Measurements from ENCODE around the gene CSPG5. TPM values are rescaled to one million over a fixed set of nuclear protein-coding genes. Genes with fewer than 3 reads are reported as not detected.

CSPG5 gene
- total RNA-seq, 2 experiments from 2014 or later, result 0.30 to 0.40 TPM

DNA sequence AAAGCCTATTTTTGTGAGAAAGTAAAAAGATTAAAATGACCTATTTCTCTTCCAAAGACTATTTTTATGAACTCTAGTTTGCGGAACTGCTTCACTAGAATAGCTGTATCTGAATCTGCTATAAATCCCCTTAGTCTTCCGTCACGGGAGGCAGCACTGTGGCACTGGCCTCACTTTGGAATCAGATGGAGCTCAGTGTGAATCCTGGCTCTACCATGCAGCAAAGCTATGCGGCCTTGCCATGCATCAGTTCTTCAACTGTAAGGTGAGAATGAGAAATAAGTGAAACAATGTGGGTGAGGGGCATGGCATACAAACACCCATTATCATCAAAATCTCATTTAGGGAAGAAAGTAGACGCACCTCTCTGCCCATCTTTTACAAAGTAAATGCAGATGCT is 27.5 kb upstream of the CSPG5 start:
- ChIA-PET CTCF (interaction anchor here (0.9 kb wide), 1 partner anchor 11 kb away, joined by 3 read pairs; no protein-coding TSS in a partner anchor), POLR2A (interaction anchor here (1.2 kb wide), 1 partner anchor 15 kb away, joined by 4 read pairs; no protein-coding TSS in a partner anchor)
- DNase-seq, result no peak
- Mint-ChIP-seq H3K4me1 (peaks cover 2% of the 10 kb centered on the region), H3K36me3 (ENCODE audit: low read depth) (peaks cover 32% of the 10 kb centered on the region), H3K27me3 (no peaks in the 10 kb centered on the region), H3K9me3 (no peaks in the 10 kb centered on the region), H3K27ac (no peak overlapping the region), H3K4me3 (no peak overlapping the region)

DNA sequence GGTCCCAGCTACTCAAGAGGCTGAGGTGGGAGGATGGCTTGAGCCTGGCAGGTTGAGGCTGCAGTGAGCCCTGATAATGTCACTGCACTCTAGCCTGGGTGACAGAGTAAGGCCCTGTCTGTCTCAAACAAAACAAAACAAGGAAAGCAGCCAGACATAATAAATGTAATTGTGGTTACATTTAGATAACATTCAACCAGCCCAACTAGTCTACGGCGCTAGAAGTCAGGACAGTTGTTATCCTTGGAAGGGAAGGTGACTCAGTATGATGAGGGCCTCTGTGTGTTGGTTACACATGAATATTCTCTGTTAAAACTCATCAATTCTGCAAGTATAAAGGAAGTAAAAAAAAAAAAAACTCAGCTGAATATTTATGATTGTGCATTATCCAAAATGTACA is 27.0 kb upstream of the CSPG5 start:
- Mint-ChIP-seq H3K36me3 (ENCODE audit: low read depth) (peaks cover 31% of the 10 kb centered on the region), H3K27ac (no peak overlapping the region), H3K27me3 (no peaks in the 10 kb centered on the region), H3K4me1 (peaks cover 2% of the 10 kb centered on the region), H3K9me3 (no peaks in the 10 kb centered on the region), H3K4me3 (no peak overlapping the region)
- DNase-seq, result no peak
- ChIA-PET CTCF (no interaction called here), POLR2A (no interaction called here)

GRCh38 chr3:47604145-47604544 is 25.5 kb upstream of the CSPG5 start:
- POLR2A ChIA-PET, result no interaction called here

GRCh38 chr3:47603332-47603731 is 24.7 kb upstream of the CSPG5 start:
- Mint-ChIP-seq H3K27me3 (no peaks in the 10 kb centered on the region), H3K27ac (no peak overlapping the region), H3K4me3 (no peak overlapping the region), H3K4me1 (peaks cover 2% of the 10 kb centered on the region), H3K9me3 (no peaks in the 10 kb centered on the region), H3K36me3 (ENCODE audit: low read depth) (peaks cover 16% of the 10 kb centered on the region)
- POLR2A ChIA-PET, result no interaction called here
- no peak for DNase-seq
- CTCF ChIA-PET, result no interaction called here

More at GRCh38 chr3:47604145-47604544, 25.5 kb upstream of the CSPG5 start:
- no peaks in the 10 kb centered on the region for H3K27me3 Mint-ChIP-seq
- DNase-seq, result no peak
- no peaks in the 10 kb centered on the region for H3K9me3 Mint-ChIP-seq
- no peak overlapping the region for H3K27ac Mint-ChIP-seq
- H3K4me1 Mint-ChIP-seq, result peaks cover 2% of the 10 kb centered on the region
- H3K4me3 Mint-ChIP-seq, result no peak overlapping the region
- peaks cover 19% of the 10 kb centered on the region for H3K36me3 Mint-ChIP-seq (ENCODE audit: low read depth)
- CTCF ChIA-PET, result no interaction called here

DNA sequence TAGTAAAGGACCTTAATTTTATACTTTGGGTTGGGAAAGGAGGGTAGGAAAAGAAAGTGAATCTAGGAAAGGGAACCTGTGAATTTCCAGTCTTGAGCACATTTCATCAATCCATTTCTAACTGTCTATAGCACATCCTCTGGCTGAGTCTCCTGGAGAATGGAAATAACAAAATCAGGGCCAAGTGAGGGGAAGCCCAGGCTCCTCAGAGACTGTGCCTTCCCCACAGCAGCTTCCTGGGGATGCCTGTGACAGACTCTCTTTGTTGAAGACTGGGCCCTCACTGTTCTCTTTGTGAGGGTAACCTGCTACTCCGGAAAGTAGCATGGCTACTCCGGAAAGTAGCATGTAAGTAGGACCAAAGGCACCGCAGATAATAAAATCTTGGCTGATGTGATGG is 22.6 kb upstream of the CSPG5 start:
- no peak overlapping the region for H3K4me3 Mint-ChIP-seq
- POLR2A ChIA-PET, result no interaction called here
- peaks cover 18% of the 10 kb centered on the region for H3K36me3 Mint-ChIP-seq (ENCODE audit: low read depth)
- CTCF ChIA-PET, result no interaction called here
- peaks cover 2% of the 10 kb centered on the region for H3K4me1 Mint-ChIP-seq
- no peaks in the 10 kb centered on the region for H3K27me3 Mint-ChIP-seq
- DNase-seq, result no peak
- H3K27ac Mint-ChIP-seq, result no peak overlapping the region
- H3K9me3 Mint-ChIP-seq, result no peaks in the 10 kb centered on the region

DNA sequence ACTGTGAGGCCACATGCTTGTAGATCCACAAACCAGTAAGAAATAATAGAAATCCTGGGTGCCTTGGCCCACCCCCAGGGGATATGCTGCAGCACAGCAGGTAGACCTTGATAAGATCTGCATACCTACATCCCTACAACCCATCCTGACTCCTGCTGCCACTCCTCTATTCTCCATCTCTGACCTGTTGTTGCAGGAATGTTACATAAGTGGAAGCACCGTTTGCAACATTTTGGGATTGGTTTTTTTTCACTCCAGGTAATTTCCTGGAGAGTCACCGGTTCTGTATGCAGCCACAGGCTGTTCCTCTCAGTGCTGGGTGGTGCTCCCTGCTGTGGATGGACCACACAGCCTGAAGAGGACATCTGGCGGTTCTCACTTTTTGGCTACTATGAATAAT is 16.1 kb upstream of the CSPG5 start:
- H3K27ac Mint-ChIP-seq, result no peak overlapping the region
- H3K4me1 Mint-ChIP-seq, result no peaks in the 10 kb centered on the region
- no peaks in the 10 kb centered on the region for H3K27me3 Mint-ChIP-seq
- DNase-seq, result no peak
- no peak overlapping the region for H3K4me3 Mint-ChIP-seq
- peaks cover 33% of the 10 kb centered on the region for H3K36me3 Mint-ChIP-seq (ENCODE audit: low read depth)
- CTCF ChIA-PET, result no interaction called here
- H3K9me3 Mint-ChIP-seq, result no peaks in the 10 kb centered on the region
- POLR2A ChIA-PET, result no interaction called here

DNA sequence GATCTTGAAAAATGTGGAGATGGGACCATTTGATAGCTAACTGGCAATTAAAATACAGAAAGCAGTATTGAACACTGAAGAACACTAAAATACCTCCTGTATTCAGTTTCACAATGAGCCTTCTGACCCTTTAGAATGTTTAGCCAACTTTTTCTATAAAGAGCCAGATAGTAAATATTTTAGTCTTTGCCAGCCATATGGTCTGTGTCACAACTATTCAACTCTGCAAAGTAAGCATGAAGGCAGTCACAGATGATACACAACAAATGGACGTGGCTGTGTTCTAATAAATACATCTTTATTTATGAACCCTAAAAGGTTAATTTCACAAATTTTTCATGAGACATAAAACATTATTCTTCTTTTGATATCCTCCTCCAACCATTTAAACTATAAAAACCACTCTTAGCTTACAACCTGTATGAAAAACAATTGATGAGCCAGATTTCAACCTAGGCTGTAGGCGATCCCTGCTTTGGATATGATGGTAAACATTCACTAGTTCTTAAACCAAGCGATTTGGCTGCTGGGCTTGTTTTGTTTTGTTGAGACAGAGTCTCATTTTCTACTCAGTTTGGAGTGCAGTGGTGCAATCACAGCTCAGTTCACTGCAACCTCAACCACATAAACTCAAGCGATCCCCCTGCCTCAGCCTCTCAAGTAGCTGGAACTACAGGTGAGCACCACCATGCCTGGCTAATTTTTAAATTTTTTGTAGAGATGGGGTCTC is 13.6 kb upstream of the CSPG5 start:
- ChIA-PET POLR2A (no interaction called here), CTCF (no interaction called here)
- H3K4me1 Mint-ChIP-seq, result no peaks in the 10 kb centered on the region
- H3K4me3 Mint-ChIP-seq, result no peak overlapping the region
- no peak for DNase-seq
- peaks cover 33% of the 10 kb centered on the region for H3K36me3 Mint-ChIP-seq (ENCODE audit: low read depth)
- no peak overlapping the region for H3K27ac Mint-ChIP-seq
- no peaks in the 10 kb centered on the region for H3K27me3 Mint-ChIP-seq
- H3K9me3 Mint-ChIP-seq, result no peaks in the 10 kb centered on the region

- ChIA-PET CTCF (no interaction called here), POLR2A (interaction anchor here (0.6 kb wide), 1 partner anchor 21 kb away, joined by 3 read pairs; no protein-coding TSS in a partner anchor)
- H3K4me1 Mint-ChIP-seq, result no peaks in the 10 kb centered on the region
- H3K4me3 Mint-ChIP-seq, result no peak overlapping the region
- peaks cover 46% of the 10 kb centered on the region for H3K36me3 Mint-ChIP-seq (ENCODE audit: low read depth)
- no peaks in the 10 kb centered on the region for H3K9me3 Mint-ChIP-seq
- H3K27ac Mint-ChIP-seq, result no peak overlapping the region
- H3K27me3 Mint-ChIP-seq, result no peaks in the 10 kb centered on the region
- no peak for DNase-seq
Measured at GRCh38 chr3:47590216-47590615, 11.6 kb upstream of the CSPG5 start.

DNA sequence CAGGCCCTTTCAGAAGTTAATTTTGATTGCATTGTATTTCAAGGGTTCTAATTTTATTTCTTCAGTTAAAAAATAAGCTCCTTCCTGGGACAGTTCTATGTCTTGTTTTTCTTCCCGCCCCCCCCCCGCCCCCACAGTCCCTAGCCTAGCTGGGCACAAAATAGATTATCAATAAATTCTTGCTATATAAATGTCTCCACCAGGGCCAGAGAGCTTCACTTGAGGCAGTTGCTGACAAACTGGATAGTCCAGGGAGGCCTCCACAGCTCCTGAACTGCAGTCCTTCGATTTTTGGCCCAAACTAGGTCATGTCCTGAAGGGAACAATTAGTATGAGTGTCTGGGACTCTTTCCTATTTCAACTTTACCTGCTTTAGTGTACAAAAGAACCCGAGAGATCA is 9.9 kb upstream of the CSPG5 start:
- ChIA-PET POLR2A (interaction anchor here (1.3 kb wide), 1 partner anchor 11 kb away, joined by 4 read pairs; no protein-coding TSS in a partner anchor), CTCF (interaction anchor here (0.6 to 1.4 kb wide), 4 partner anchors 9 to 227 kb away, joined by 3 to 5 read pairs (median 4); no protein-coding TSS in a partner anchor)
- DNase-seq, result no peak
- no peak overlapping the region for H3K27ac Mint-ChIP-seq
- H3K36me3 Mint-ChIP-seq (ENCODE audit: low read depth), result peaks cover 37% of the 10 kb centered on the region
- no peaks in the 10 kb centered on the region for H3K27me3 Mint-ChIP-seq
- no peak overlapping the region for H3K4me3 Mint-ChIP-seq
- no peaks in the 10 kb centered on the region for H3K9me3 Mint-ChIP-seq
- no peaks in the 10 kb centered on the region for H3K4me1 Mint-ChIP-seq

GRCh38 chr3:47588053-47588452 is 9.4 kb upstream of the CSPG5 start:
- DNase-seq, result no peak
- no peak overlapping the region for H3K27ac Mint-ChIP-seq
- no peaks in the 10 kb centered on the region for H3K27me3 Mint-ChIP-seq
- no peaks in the 10 kb centered on the region for H3K9me3 Mint-ChIP-seq
- POLR2A ChIA-PET, result interaction anchor here (1.3 kb wide), 1 partner anchor 10 kb away, joined by 4 read pairs; no protein-coding TSS in a partner anchor
- peaks cover 35% of the 10 kb centered on the region for H3K36me3 Mint-ChIP-seq (ENCODE audit: low read depth)
- H3K4me1 Mint-ChIP-seq, result no peaks in the 10 kb centered on the region
- CTCF ChIA-PET, result interaction anchor here (0.6 to 1.4 kb wide), 3 partner anchors 10 to 228 kb away, joined by 3 to 5 read pairs (median 3); no protein-coding TSS in a partner anchor
- H3K4me3 Mint-ChIP-seq, result no peak overlapping the region

DNA sequence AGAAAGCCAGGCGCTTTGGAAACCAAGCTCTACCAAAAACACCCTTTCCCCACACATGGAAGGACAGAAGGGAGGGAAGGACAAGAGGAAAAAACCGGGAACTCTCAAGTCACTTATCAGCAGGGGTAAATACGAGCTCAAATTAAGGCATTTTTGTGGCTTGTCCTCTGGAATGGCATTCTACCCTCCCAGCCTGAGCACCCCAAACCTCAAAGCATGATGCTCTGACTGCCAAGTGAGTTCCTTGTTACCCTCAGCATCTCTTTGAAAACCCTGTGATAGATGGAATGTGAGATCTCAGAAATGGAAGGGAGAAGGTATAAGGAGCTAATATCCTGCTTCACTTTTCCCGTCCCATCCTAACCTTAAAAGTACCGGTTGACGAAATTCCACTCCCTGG is 8.1 kb upstream of the CSPG5 start:
- no peaks in the 10 kb centered on the region for H3K4me1 Mint-ChIP-seq
- no peak for DNase-seq
- H3K36me3 Mint-ChIP-seq (ENCODE audit: low read depth), result peaks cover 31% of the 10 kb centered on the region
- H3K4me3 Mint-ChIP-seq, result no peak overlapping the region
- peaks cover 2% of the 10 kb centered on the region for H3K27me3 Mint-ChIP-seq
- ChIA-PET POLR2A (no interaction called here), CTCF (interaction anchor here (0.6 kb wide), 1 partner anchor 11 kb away, joined by 4 read pairs; no protein-coding TSS in a partner anchor)
- no peak overlapping the region for H3K27ac Mint-ChIP-seq
- H3K9me3 Mint-ChIP-seq, result no peaks in the 10 kb centered on the region

GRCh38 chr3:47583320-47584075 is 4.8 kb upstream of the CSPG5 start:
- ChIA-PET CTCF (no interaction called here), POLR2A (no interaction called here)
- no peak for DNase-seq
- Mint-ChIP-seq H3K4me3 (no peak overlapping the region), H3K9me3 (no peaks in the 10 kb centered on the region), H3K27me3 (peaks cover 21% of the 10 kb centered on the region), H3K36me3 (ENCODE audit: low read depth) (peaks cover 16% of the 10 kb centered on the region), H3K4me1 (peaks cover 2% of the 10 kb centered on the region), H3K27ac (no peak overlapping the region)

- ChIA-PET POLR2A (no interaction called here), CTCF (no interaction called here)
- H3K4me1 Mint-ChIP-seq, result peaks cover 2% of the 10 kb centered on the region
- peaks cover 9% of the 10 kb centered on the region for H3K36me3 Mint-ChIP-seq (ENCODE audit: low read depth)
- H3K27ac Mint-ChIP-seq, result no peak overlapping the region
- H3K9me3 Mint-ChIP-seq, result no peaks in the 10 kb centered on the region
- no peak overlapping the region for H3K4me3 Mint-ChIP-seq
- H3K27me3 Mint-ChIP-seq, result peaks cover 26% of the 10 kb centered on the region
- no peak for DNase-seq
Measured at GRCh38 chr3:47581835-47582234, 3.2 kb upstream of the CSPG5 start.

Measured in activated CD4-positive, alpha-beta memory T cell treated with anti-CD3 and anti-CD28 coated beads, Interleukin-2, amount 10 ng/mL, durations not matched to agents 7 days and 5 days (primary cell).